Hypothalamus (tissue), 51 donors: Measurements from ENCODE around the gene PROK1.
"Not testable (repeated sequence)": the region's sequence is repeated elsewhere in the genome, so short reads cannot be mapped to it uniquely, and the experiment has no call there.

Experiments used
- DNase-seq, 51 donors: peaks; one replicate each; lab custom pipeline; 2025; lab: John Stamatoyannopoulos, UW

Gene PROK1

DNA sequence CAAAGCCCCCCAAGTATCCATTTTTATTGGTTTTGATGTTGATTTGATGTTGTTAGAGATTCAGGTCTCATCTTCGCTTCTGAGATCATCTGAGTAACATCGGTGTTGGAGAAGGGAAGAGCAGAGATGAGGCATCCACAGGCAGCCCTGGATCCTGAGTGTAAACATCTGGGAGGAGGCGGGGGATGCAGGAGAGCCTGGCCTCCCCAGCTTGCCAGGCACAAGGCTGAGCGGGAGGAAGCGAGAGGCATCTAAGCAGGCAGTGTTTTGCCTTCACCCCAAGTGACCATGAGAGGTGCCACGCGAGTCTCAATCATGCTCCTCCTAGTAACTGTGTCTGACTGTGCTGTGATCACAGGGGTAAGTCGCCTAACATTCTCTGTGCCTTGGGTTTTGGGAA, at the start of gene PROK1:
PROK1 (plus strand) TSS at position 221 of the 400 bp plus-strand sequence; CDS start at position 289, 68 bp downstream.
- no peak for DNase-seq

- DNase-seq = no peak
These were observed 47.1 kb upstream of the PROK1 start for GRCh38 chr1:110403805-110404204.

DNA sequence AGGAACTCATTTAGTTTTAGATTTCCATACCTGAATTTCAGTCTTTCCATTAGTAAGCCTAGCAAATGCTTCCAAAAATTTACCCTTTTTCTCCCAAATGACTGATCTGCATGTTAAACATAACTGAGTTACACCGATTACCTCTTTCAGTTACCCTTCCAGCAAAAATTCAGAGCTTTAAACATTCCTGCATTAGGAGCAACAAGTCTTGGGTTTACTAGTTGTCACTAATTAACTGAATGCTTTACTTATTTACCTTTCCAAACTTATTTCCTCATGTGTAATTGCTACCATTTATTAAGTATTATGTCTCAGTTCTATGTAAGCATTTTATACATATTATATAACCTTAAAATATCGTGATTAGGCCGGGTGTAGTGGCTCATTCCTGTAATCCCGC, 46.5 kb upstream of the PROK1 start:
- DNase-seq = no peak

DNA sequence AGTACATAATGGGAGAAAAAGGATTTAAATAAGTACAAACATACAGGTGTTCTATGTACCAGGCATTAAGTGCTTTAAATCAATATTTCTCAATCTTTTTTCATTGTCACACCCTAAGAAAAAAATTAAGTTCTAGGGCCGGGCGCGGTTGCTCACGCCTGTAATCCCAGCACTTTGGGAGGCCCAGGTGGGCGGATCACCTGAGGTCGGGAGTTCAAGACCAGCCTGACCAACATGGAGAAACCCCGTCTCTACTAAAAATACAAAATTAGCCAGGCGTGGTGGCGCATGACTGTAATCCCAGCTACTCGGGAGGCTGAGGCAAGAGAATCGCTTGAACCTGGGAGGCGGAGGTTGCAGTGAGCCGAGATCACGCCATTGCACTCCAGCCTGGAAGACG, 44.5 kb upstream of the PROK1 start:
- not testable (repeated sequence) for DNase-seq

DNA sequence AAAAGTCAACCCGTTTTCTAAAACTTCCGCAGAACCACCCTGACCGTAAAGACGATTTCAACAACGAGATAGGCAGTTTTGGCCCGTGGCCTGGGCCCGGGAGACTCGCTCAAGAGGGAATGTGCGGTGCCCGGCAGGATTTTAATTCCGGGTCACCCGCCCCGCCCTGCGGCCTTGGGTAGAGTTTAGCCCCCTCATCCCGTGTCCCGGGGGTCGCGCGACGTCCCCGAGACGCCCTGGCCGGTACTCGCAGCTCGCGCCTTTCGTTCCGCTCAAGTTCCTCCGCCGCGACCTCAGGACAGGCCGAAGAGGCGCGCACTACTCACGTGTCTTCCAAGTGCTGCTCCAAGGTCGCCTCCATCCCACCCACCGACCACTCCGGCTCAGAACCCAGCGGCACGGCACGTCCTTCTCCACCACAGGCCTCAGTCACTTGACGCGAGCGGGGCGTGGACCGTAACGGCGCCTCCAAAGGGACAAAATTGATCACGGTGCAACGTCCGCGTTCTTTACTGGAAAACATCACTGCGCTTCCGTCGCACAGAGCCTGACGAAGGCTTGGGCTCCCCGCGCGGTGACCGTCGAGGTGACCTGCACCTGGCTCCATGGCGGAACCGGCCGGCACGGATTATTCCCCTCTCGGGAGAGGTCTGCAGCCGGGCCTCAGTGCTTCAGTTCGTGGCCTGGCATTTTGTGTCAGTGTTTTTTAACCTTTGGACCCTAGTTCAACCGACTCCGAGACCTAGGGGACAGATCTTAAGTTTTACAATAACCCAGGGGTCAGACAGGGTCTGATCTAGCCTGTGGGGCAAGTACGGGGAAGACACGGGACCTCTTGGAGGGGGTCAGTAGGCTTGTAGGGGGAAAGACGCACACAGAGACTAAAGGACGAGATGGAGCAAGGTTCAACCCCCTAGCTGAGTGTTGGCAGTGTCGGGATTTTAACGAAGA, 43.4 kb upstream of the PROK1 start, which contains the start of gene LAMTOR5:
LAMTOR5 (minus strand) TSS at position 435 of the 951 bp plus-strand sequence; CDS start at position 361, 74 bp downstream.
- DNase-seq = peak; percentile 63 to 95 (median 85)

DNA sequence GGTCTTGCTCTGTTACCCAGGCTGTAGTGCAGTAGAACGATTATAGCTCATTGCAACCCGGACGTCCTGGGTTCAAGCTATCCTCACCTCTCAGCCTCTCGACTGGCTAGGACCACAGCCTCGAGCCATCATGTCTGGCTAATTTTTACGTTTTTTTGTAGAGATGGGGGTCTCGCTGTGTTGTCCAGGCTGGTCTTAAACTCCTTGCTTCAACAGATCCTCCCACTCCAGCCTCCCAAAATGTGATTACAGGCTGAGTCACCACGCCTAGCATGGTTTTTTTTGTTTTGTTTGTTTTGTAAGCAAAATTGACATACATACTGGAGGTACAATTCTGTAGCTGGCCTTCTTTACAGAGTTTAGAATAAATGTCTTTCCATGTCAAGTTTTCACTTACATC, 42.5 kb upstream of the PROK1 start:
- no peak for DNase-seq

GRCh38 chr1:110409316-110409715, 41.6 kb upstream of the PROK1 start:
- DNase-seq = no peak

DNA sequence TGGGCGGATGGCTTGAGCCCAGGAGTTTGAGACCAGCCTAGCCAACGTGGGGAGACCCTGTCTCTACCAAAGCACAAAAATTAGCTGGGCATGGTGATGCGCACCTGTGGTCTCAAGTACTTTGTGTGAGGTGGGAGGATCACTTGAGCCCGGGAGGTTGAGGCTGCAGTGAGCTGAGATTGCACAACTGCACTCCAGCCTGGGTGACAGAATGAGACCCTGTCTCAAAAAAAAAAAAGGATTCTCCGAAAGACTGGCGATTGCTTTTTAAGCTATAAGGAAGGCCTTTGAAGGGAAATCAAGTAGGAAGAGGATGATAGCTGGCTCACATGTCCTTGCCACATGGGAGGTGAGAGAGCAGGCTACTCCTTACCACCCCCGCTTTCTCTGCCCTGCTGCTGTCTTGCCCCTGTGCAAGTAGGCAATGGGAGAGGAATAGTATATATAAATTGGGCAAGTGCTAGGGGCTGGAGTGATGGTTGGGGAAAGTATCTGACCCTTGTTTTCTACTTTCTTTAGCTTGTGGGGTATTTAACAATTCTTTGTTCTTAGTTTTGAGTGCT, 39.7 kb upstream of the PROK1 start:
- DNase-seq = no peak

DNA sequence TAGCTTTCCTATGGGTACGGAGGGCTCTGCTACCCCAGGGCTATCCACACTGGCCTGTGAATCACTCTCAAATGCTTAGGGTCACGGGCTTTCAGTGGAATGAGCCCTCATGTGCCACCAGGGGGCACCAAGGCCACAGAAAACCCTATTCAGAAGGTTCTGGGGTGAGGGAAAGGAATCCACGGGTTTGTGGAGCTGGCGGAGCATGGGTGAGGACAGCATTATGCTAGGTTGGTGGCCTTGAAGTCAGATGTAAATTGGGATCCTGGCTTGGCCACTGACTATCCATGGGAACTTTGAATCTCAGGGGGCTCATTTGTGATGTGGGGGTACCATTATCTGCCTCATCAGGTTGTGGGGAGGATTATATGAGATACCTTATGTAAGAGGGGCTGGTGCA, 38.4 kb upstream of the PROK1 start:
- DNase-seq = peak in 41 of 51 donors; percentile 8 to 75 (median 37)

DNA sequence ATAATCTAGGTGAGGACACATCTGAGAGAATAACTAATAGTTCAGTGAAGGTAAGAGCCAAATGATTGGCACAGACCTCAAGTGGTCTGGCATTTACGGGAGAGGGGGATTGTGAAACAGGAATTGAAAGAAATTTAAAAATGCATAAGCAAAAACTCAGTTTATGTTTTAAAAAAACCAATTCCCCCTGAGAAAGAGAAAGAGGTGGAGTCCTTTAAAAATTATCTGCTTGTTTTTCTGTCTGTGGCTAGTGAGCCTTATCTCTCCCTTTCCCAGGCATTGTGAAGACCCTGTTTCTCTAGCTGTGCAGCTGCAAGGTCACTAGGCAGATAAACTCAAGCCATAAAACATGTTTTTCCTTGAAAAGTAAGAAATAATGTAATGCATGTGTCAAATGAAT, 37.9 kb upstream of the PROK1 start:
- not testable (repeated sequence) for DNase-seq

DNA sequence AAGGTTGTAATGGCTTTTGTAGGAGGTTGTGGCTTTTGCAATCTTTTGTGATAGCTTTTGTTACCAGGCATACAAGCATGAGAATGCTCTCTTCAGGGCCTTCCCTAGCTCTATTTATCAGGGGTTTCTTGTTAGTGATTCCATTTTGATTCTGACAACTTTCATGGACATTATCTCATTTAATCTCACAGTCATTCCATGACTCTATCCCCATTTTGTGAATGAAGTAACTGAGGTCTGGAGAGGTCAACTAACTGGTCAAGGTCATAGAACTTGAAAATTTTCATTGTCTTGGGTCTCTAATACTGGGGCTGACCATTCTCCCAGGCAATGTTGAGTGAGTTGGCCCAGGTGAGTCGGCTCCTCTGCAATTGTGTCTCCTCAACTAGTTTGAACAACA, 32.2 kb upstream of the PROK1 start:
- DNase-seq = no peak

- DNase-seq = no peak
These were observed 30.8 kb upstream of the PROK1 start for GRCh38 chr1:110420023-110420662.

DNA sequence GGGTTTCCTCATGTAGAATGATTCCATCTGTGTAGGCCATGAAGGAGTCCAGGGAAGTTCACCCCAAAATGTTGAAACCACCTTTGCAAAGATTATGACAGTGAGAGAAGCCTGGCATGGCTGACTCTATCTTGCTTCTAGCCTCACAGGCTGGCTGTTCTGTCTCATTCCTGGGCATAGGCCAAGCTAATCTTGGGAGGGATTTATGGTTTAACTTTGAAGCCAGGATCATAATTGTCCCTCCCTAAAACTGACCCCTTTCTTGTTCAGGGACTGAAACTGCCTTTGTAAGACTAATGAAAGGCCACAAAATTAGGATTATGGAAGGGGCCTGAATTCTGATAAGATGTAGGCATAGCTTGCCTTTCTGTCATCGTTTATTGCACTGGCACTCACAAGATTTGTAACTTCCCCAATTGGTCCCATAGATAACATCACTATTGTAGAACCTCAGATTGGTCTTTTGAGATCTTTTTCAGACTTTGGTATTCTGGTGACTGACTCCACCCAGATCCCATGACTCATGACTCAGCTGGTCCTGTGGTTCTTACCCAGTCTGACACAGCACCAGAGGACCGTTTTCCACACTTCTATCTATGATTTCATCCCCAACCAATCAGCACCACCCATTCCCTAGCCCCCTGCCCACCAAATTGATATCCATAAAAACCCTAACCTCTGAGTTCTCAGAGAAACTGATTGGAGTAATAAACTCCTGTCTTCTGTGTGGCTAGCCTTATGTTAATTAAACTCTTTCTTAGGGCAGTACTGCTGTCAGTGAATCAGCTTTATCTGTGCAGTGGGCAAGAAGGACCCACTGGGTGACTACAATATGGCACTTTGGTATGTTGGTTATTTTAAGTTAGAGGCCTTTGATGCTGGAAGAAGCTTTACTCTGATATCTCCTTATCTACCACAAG, 29.8 kb upstream of the PROK1 start:
- no peak for DNase-seq

- peak in 1 of 51 donors; percentile 4 for DNase-seq
These were observed 26.0 kb upstream of the PROK1 start for GRCh38 chr1:110424699-110425611.

DNA sequence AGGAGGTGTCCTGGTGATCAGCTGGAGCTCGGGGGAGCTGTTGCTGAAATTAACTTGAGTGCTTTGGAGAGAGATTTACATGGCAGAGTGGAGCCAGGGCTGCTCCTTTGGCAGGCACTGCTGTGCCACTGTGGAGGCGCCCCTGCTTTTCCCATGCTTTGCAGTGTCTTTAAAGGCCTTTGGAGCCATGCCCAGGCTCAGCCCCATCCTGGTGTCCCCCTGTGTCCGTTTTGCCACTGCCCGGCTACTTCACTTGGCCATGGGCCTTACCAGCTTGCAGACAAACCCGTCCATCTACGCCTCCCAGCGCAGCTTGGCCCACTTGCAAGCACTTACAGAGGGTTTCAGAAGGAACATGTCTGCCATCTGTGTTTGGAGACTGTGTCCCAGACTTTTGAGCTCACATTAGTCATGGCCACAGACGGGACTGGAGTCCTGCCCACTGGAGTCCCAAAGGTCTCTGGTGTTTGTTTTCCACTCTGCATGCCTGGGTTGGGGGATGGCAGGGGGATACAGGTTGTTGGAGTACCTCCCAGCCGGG, 25.3 kb upstream of the PROK1 start:
- peak in 27 of 51 donors; percentile 5 to 58 (median 21) for DNase-seq

DNA sequence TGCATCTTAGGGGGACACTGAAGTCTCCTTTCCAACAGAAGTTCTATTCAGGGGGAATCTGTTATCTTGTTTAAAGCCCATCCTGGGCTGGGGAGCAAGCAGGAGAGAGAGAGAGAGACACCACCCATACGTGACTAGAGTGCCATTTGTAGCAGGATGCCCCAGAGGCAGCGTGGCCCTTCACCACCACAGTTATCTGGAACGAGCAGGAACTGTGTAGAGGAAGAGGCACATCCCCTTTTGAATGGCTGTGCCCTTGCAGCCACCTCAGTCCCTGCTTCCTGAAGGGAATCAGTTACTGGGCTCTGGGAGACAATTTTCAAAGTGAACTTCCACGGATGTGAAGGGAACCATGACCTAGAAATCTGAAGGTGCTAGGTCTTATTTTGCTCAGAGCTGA, 24.1 kb upstream of the PROK1 start:
- DNase-seq = no peak

DNA sequence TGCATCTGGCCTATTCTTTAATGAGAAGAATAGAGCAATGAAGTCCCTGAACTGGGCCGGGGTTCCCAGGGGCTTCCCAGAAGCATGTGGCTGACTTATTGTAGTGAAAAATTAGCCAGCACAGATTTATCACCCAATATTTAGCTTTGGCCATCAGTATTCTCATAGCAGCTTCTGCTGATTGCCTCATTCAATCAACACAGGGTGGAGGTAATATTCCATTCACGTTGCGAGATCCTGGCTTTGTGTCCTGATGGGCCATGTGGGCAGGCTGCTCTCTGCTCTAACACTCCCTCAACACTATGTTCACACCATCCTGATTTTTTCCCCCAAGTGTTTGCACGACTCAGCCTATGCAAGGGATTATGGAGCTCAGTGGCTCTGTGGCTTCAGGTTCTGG, 22.0 kb upstream of the PROK1 start:
- no peak for DNase-seq

- no peak for DNase-seq
These were observed 20.6 kb upstream of the PROK1 start for GRCh38 chr1:110430366-110430765.

DNA sequence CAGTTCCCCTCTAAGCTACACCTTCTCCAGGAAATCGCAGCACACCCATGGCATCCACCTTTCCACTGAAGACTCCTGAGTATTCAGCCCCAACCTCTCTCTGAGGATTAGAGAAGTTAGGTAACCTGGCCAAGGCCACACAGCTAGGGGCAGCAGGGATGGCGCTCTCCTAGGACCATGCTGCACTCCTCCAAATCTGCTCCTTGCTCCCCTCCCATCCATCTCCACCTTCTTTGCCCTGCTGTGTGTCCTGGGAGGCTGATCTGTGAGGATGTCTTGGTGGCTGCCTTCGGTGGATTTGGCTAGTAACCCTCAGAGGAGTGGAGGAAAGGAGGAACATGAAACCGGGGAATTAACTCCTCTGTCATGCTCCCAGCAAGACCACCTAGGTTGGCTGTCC, 20.0 kb upstream of the PROK1 start:
- no peak for DNase-seq
